ENCODE results near the gene EIF4E1B.
A peak's percentile ranks its signal among the peaks of the same experiment; 100 is the strongest.

Gene EIF4E1B

DNA sequence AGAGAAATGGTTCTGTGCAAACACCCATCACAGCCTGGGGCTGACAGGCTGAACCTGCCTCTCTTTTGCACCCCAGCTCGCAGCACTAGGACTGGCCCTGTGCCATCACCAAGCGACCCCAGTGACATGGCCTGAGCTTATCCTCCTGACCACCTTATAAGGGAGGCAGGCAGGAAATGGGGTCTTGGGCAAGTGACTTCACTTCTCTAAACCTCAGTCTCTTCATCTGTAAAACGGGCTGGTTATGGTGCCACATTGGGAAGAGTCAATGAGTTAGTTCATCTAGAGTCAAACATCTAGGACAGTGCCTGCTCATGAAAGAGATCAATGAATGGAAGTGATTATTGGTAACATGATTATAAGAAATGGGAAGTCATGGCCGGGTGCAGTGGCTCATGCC is 6.3 kb upstream of the EIF4E1B start:
- in situ Hi-C loops (cut with MboI; ENCODE audit: low pct_unique_long_range_greater_than_20kb, low sequenced_read_pairs), result no loop called here
- no peak for DNase-seq

DNA sequence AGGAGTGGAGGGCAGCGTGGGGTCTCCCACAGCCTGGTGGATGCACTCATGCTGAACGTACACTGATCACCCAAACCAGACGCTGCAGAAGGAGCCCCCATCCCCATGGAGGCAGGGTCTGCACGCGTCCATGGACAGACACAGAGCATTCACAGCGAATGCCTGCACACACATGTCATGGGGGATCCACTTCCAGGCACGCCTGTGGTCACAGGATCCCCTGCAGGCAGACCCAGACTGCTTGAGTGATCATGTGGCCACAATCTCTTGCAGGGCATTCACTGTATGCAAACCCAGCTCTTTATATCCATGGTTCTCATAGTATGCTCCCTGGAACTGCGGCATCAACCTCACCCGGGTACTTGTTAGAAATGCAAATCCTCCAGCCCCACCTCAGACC is 5.5 kb upstream of the EIF4E1B start:
- in situ Hi-C loops (cut with MboI; ENCODE audit: low pct_unique_long_range_greater_than_20kb, low sequenced_read_pairs), result no loop called here
- no peak for DNase-seq

DNA sequence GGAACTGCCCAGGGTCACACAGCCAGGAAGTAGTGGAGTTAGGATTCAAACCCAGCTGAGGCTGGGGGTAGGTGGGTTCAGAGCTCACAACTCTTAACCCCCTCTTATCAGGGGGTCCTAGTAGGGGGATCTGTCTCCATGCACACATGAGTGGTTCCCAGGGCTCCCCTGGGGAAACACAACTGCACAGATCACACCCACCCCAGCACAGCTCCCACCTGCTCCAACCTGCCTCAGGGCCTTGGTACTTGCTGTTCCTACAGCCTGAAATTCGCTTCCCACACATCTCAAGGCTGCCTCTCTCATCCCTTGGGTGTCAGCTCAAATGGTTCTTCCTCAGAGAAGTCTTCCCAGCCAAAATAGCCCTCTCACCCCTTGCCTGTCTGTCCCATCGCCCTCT is 5.0 kb upstream of the EIF4E1B start:
- DNase-seq, result no peak
- in situ Hi-C loops (cut with MboI; ENCODE audit: low pct_unique_long_range_greater_than_20kb, low sequenced_read_pairs), result no loop called here

- no peak for DNase-seq
- in situ Hi-C loops (cut with MboI; ENCODE audit: low pct_unique_long_range_greater_than_20kb, low sequenced_read_pairs), result no loop called here
These were observed 4.3 kb upstream of the EIF4E1B start for GRCh38 chr5:176625966-176626875.

DNA sequence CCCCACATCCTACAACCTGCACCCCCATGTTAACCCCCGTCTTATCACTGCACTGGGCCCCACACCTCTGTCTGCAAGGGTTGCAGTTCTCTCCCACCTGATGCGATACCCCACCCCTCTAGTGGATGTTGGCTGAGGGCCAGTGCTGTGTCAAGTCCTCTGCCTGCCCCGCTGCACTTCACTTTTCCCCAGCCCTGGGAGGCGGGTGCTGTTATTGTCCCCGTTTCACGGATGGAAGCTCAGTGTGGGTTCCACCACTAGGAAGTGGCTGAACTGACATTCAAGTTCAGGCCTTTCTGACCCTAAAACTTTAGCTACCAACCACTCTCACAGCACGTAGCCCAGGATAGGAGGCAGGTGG is 3.6 kb upstream of the EIF4E1B start:
- DNase-seq, result no peak
- in situ Hi-C loops (cut with MboI; ENCODE audit: low pct_unique_long_range_greater_than_20kb, low sequenced_read_pairs), result no loop called here

- no peak for DNase-seq
- in situ Hi-C loops (cut with MboI; ENCODE audit: low pct_unique_long_range_greater_than_20kb, low sequenced_read_pairs), result no loop called here
These were observed 2.9 kb upstream of the EIF4E1B start for GRCh38 chr5:176627582-176627981.

DNA sequence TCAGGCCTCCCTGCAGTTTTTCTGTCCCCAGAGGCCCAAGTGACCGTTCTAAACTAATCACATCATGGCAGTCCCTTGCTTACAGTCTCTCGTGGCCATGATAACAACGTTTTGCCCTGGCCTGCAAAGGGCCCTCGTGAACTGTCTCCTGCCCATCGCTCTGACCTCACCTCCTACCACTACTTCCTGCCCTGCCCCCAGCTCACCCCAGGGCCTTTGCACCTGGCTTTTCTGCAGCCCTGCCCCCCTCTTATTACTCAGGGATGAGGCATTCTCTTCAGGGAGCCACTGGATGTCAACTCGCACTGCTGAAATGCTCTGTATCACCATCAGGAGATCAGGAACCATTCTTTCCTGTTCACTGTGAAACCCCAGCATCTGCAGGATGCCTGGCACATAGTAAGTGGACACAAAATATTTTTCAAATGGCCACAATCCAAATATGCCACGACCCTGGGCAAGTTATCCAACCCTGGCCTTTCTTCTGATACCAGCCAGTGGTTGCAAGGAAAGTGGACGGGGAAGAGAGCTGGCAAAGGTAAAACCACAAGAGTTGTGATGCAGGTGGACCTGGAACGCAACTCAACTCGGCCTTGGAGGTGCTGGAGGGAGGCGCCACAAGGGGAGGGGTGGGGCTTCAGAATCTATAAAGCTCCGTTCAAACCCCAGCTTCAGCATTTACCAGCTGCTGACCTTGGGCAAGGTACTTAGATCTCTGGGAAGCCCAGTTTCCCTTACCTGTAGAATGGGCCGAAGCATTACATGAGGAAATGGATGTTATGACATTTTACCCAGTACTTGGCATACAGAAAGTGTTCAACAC is 1.9 kb upstream of the EIF4E1B start:
- no peak for DNase-seq
- in situ Hi-C loops (cut with MboI; ENCODE audit: low pct_unique_long_range_greater_than_20kb, low sequenced_read_pairs), result no loop called here

DNA sequence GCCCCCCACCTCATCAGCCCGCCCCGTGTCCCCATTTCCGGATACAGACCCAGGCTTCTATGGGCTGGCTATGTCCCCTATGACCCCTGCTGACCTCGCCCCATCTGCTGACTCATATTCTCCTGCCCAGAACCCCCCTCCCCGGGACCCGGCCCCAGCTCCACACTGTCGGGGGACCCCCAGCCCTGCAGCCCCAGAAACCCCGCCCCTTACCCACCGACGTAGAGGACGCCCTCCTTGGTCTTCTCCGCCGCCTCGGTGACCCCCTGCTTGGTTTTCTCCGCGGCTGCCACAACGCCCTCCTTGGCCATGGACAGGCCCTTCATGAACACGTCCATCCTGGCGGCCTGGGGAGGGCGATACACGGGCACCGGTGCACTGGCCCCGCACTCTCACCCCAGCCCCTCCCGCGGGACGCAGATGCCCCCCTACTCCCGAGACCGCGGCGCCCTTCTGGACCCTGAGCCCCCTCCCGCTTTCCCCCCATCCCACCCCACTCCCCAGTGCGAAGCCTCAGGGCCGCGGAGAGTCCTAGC is 1.1 kb upstream of the EIF4E1B start:
- in situ Hi-C loops (cut with MboI; ENCODE audit: low pct_unique_long_range_greater_than_20kb, low sequenced_read_pairs), result no loop called here
- no peak for DNase-seq

- in situ Hi-C loops (cut with MboI; ENCODE audit: low pct_unique_long_range_greater_than_20kb, low sequenced_read_pairs), result no loop called here
- DNase-seq, result no peak
These were observed 277 bp downstream of the EIF4E1B start for GRCh38 chr5:176630681-176631222.

- DNase-seq, result no peak
- in situ Hi-C loops (cut with MboI; ENCODE audit: low pct_unique_long_range_greater_than_20kb, low sequenced_read_pairs), result no loop called here
These were observed 1.1 kb downstream of the EIF4E1B start for GRCh38 chr5:176631383-176632200.

DNA sequence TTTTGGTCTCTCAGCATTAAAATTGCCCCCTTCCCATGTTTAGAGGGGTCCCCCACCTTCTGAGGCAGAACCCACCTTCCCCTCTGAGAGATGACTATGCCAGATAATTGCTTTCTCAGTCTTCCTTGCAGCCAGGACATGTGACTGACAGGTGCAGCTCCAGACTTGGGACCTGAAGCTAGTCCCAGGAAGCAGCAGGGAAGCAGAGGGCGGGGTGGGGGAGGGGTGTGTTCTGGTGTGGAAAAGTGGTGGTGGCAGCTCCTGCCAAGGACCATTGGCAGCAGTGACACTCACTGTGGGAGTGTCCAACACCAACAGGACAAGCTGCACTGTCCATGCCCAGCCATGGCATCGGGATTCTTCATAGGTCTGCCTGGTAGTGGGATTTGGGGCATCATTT is 2.3 kb downstream of the EIF4E1B start:
- DNase-seq, result no peak
- in situ Hi-C loops (cut with MboI; ENCODE audit: low pct_unique_long_range_greater_than_20kb, low sequenced_read_pairs), result no loop called here

DNA sequence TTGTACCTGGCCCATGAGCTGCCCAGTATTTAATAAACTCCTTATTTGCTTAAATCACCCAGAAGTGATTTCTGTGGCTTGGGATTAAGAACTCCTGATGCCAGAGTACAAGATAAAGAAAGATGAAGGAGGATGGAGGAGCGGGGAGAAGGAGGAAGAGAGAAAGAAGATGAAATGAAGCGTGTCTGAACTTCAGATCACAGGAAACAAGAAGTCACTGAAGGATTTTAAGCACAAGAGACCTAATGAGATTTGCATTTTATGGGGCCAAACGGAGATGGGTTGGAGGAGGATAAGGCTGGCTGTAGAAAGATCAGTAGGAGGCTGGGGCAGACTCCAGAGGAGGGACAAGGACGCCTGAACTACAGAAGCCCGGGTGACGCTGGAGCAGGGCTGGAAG is 3.1 kb downstream of the EIF4E1B start:
- in situ Hi-C loops (cut with MboI; ENCODE audit: low pct_unique_long_range_greater_than_20kb, low sequenced_read_pairs), result no loop called here
- peak; percentile 57 for DNase-seq

DNA sequence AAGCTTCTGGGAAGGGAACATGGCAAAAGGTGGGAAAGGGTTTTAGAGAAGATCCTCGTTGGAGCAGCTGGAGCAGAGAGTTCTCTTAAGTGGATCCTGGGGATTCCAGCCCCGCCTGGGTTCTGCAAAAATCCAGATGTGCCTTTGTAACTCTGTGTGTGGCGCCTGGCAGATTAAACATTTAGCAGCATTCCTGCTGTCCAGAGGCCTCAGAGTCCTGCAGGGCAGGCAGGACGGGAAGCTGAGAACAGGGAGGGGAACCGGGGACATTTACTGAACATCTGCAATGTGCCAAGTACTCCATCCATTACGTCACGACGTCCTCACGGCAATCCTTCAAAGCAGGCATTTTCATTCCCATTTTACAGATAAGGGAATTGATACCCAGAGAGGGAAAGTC is 6.0 kb downstream of the EIF4E1B start:
- no peak for DNase-seq
- in situ Hi-C loops (cut with MboI; ENCODE audit: low pct_unique_long_range_greater_than_20kb, low sequenced_read_pairs), result no loop called here

- in situ Hi-C loops (cut with MboI; ENCODE audit: low pct_unique_long_range_greater_than_20kb, low sequenced_read_pairs), result no loop called here
- no peak for DNase-seq
These were observed 7.1 kb downstream of the EIF4E1B start for GRCh38 chr5:176637556-176637955.

DNA sequence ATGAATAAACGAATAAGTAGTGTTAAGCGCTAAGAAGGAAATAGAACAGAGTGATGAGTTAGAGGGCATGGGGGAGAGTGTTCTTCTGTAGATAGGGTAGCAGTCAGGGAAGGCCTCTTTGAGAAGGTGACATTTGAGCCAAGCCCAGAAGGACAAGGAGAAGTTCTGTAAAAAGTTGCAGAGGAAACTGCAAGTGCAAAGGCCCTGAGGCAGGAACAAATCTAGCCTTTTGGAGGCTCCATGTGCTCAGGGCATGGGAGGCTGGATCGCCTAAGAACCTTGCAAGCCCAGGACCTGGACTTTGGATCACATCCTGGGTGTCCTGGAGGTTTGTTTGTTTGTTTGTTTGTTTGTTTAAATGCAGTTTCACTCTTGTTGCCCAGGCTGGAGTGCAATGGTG is 8.0 kb downstream of the EIF4E1B start:
- in situ Hi-C loops (cut with MboI; ENCODE audit: low pct_unique_long_range_greater_than_20kb, low sequenced_read_pairs), result no loop called here
- no peak for DNase-seq

- DNase-seq, result no peak
- in situ Hi-C loops (cut with MboI; ENCODE audit: low pct_unique_long_range_greater_than_20kb, low sequenced_read_pairs), result no loop called here
These were observed 8.7 kb downstream of the EIF4E1B start for GRCh38 chr5:176639208-176639607.

- DNase-seq, result no peak
- in situ Hi-C loops (cut with MboI; ENCODE audit: low pct_unique_long_range_greater_than_20kb, low sequenced_read_pairs), result no loop called here
These were observed 9.5 kb downstream of the EIF4E1B start for GRCh38 chr5:176639981-176640380.

DNA sequence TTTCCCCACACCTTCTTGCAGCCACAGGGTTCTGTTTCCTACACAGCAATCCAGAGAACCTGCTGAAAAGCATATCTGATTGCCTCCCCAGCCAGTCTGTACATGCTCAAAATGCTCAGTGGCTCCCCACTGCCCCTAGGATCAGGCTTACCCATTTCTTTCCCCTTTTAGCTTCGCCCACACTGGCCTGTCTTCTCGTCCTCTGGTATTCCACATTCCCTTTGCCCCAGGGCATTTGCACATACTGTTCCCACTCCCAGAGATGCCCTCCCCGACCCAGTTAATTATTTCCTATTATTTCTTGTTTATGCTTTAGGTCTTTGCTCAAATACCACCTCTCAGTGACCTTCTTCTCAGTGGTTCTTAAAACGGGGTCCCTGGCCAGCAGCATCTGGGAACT is 10.1 kb downstream of the EIF4E1B start:
- no peak for DNase-seq
- in situ Hi-C loops (cut with MboI; ENCODE audit: low pct_unique_long_range_greater_than_20kb, low sequenced_read_pairs), result no loop called here

Data from KBM-7 (cell line).